Calu3 (cell line): Measurements from ENCODE around the gene MACROD2. TPM values are rescaled to one million over a fixed set of nuclear protein-coding genes. Genes with fewer than 3 reads are reported as not detected.

Source experiments
- BruUV-seq: library from RNA; stranded (reverse); fragments of 400-500 nt; replicated peaks from 2 replicates; lab custom pipeline; 2021; lab: Mats Ljungman, UMichigan
- CTCF ChIA-PET: fragments of 300-600 bp; sonication (Branson Sonifier 250); formaldehyde crosslinking; loops from one replicate; lab custom pipeline; 2022; ENCODE audit warnings: antibody characterized with exemption; lab: Charles Lee
- DNase-seq: peaks from one replicate; pipeline ENCODE4 v3.0.0; 2022
- H3K27ac Mint-ChIP-seq: one replicate; pipeline ENCODE4 v1.8.0; 2022; ENCODE audit warnings: mixed read lengths; ENCODE audit not compliant: unreplicated experiment
- H3K27me3 Mint-ChIP-seq: one replicate; pipeline ENCODE4 v1.8.0; 2022; ENCODE audit warnings: mixed read lengths; ENCODE audit not compliant: unreplicated experiment
- H3K36me3 Mint-ChIP-seq: one replicate; pipeline ENCODE4 v1.8.0; 2022; ENCODE audit warnings: mild to moderate bottlenecking, moderate library complexity, mixed read lengths; ENCODE audit not compliant: insufficient read depth, unreplicated experiment
- H3K4me1 Mint-ChIP-seq: one replicate; pipeline ENCODE4 v1.8.0; 2022; ENCODE audit warnings: mild to moderate bottlenecking, low read depth, mixed read lengths; ENCODE audit not compliant: unreplicated experiment
- H3K4me3 Mint-ChIP-seq: one replicate; pipeline ENCODE4 v1.8.0; 2022; ENCODE audit warnings: mild to moderate bottlenecking, low read depth, moderate library complexity, mixed read lengths; ENCODE audit not compliant: unreplicated experiment
- H3K9me3 Mint-ChIP-seq: one replicate; pipeline ENCODE4 v1.8.0; 2022; ENCODE audit warnings: low read depth, mixed read lengths; ENCODE audit not compliant: unreplicated experiment
- intact Hi-C: fragments of 100-400 bp; cut with micrococcal nuclease; formaldehyde crosslinking; loops from one replicate; pipeline ENCODE4 v1.10.0; 2022; ENCODE audit not compliant: unreplicated experiment
- total RNA-seq: library from RNA; stranded (reverse); gene quantifications from 2 replicates; pipeline ENCODE4 v1.2.3, GENCODE V29; 2022
- TF ChIP-seq, protein P1 (sequence below): fragments of 200-600 bp; IDR thresholded peaks from one replicate; pipeline ENCODE4 v1.8.0; 2022; ENCODE audit warnings: antibody characterized with exemption; ENCODE audit not compliant: unreplicated experiment

MACROD2 gene
- total RNA-seq, 1 experiment from 2014 or later, result 29.4 TPM

GRCh38 chr20:14790771-14791620 is 795.7 kb downstream of the MACROD2 start:
- DNase-seq, result no peak
- intact Hi-C loops, result no loop called here
- Mint-ChIP-seq H3K4me3 (no peak overlapping the region), H3K27me3 (no peaks in the 10 kb centered on the region), H3K4me1 (no peaks in the 10 kb centered on the region), H3K27ac (no peak overlapping the region), H3K9me3 (no peaks in the 10 kb centered on the region), H3K36me3 (no peaks in the 10 kb centered on the region)
- BruUV-seq, result no TSS peak
- CTCF ChIA-PET, result no interaction called here
- TF ChIP-seq, protein P1, sequence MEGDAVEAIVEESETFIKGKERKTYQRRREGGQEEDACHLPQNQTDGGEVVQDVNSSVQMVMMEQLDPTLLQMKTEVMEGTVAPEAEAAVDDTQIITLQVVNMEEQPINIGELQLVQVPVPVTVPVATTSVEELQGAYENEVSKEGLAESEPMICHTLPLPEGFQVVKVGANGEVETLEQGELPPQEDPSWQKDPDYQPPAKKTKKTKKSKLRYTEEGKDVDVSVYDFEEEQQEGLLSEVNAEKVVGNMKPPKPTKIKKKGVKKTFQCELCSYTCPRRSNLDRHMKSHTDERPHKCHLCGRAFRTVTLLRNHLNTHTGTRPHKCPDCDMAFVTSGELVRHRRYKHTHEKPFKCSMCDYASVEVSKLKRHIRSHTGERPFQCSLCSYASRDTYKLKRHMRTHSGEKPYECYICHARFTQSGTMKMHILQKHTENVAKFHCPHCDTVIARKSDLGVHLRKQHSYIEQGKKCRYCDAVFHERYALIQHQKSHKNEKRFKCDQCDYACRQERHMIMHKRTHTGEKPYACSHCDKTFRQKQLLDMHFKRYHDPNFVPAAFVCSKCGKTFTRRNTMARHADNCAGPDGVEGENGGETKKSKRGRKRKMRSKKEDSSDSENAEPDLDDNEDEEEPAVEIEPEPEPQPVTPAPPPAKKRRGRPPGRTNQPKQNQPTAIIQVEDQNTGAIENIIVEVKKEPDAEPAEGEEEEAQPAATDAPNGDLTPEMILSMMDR, result no peak

- Mint-ChIP-seq H3K9me3 (no peaks in the 10 kb centered on the region), H3K27me3 (no peaks in the 10 kb centered on the region), H3K4me1 (no peaks in the 10 kb centered on the region), H3K27ac (no peak overlapping the region), H3K4me3 (no peak overlapping the region), H3K36me3 (no peaks in the 10 kb centered on the region)
- TF ChIP-seq, protein P1, result no peak
- BruUV-seq, result no TSS peak
- DNase-seq, result no peak
- CTCF ChIA-PET, result no interaction called here
- intact Hi-C loops, result no loop called here
Measured at GRCh38 chr20:14792915-14793314, 797.6 kb downstream of the MACROD2 start.

GRCh38 chr20:14799545-14800216 is 804.4 kb downstream of the MACROD2 start:
- BruUV-seq, result no TSS peak
- Mint-ChIP-seq H3K9me3 (no peaks in the 10 kb centered on the region), H3K36me3 (no peaks in the 10 kb centered on the region), H3K4me3 (no peak overlapping the region), H3K27ac (no peak overlapping the region), H3K27me3 (no peaks in the 10 kb centered on the region), H3K4me1 (no peaks in the 10 kb centered on the region)
- CTCF ChIA-PET, result no interaction called here
- DNase-seq, result no peak
- intact Hi-C loops, result no loop called here
- TF ChIP-seq, protein P1, result no peak

DNA sequence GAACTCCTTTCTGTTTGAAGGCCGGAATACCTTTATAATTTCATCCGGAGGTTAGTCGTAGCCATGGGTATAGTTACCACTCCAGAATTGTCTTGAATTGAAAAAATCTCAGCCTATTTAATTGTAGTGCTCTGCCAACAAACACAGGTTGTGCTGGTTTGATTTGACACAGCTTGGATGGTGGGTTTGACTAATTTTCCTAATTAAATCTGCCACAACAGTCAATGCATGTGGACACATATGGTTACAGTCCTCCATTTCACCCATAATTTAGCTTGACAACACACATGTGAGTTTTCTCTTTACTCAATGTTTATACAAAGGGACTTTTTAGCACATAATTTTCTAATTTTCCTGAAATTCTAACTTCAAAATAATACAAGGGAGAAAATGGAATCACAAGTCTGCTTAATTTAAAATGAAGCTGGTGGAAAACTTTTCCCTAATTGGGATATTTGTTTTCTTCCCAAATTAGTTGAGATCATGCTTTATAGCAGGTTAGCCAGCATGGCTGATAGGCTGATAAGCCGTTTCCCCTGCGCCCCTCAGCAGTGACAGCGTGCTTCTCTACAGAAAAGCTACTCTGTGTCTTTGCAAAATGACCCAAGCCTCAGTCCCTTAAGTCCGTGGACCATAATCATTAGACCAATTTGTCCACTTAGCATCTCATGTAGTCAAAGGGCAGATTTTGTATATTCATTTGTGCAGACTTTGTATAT is 805.5 kb downstream of the MACROD2 start:
- no peak overlapping the region for H3K4me3 Mint-ChIP-seq
- no peaks in the 10 kb centered on the region for H3K27me3 Mint-ChIP-seq
- no TSS peak for BruUV-seq
- TF ChIP-seq, protein P1, result no peak
- no peak for DNase-seq
- intact Hi-C loops, result no loop called here
- H3K36me3 Mint-ChIP-seq, result no peaks in the 10 kb centered on the region
- no peak overlapping the region for H3K27ac Mint-ChIP-seq
- no peaks in the 10 kb centered on the region for H3K4me1 Mint-ChIP-seq
- H3K9me3 Mint-ChIP-seq, result no peaks in the 10 kb centered on the region
- CTCF ChIA-PET, result no interaction called here
